ENCODE data around the gene HPCAL4. TPM values are rescaled to one million over a fixed set of nuclear protein-coding genes. Genes with fewer than 3 reads are reported as not detected.

The HPCAL4 gene
- total RNA-seq, 1 donor from 2014 or later = not detected

GRCh38 chr1:39690225-39690624 is 1.0 kb downstream of the HPCAL4 start:
- Mint-ChIP-seq H3K27me3 (ENCODE audit: unreplicated experiment) (peaks cover 75% of the 10 kb centered on the region), H3K4me1 (ENCODE audit: unreplicated experiment) (peaks cover 16% of the 10 kb centered on the region), H3K36me3 (ENCODE audit: unreplicated experiment) (no peaks in the 10 kb centered on the region), H3K4me3 (ENCODE audit: unreplicated experiment) (no peak overlapping the region), H3K27ac (ENCODE audit: unreplicated experiment) (no peak overlapping the region), H3K9me3 (ENCODE audit: unreplicated experiment) (no peaks in the 10 kb centered on the region)
- no peak for DNase-seq (ENCODE audit: extremely low spot score, unreplicated experiment)
- TF ChIP-seq CTCF (IDR thresholded peaks at IDR 0.05) = no peak

GRCh38 chr1:39689635-39690034 is 1.6 kb downstream of the HPCAL4 start:
- Mint-ChIP-seq H3K27me3 (ENCODE audit: unreplicated experiment) (peaks cover 75% of the 10 kb centered on the region), H3K36me3 (ENCODE audit: unreplicated experiment) (no peaks in the 10 kb centered on the region), H3K27ac (ENCODE audit: unreplicated experiment) (no peak overlapping the region), H3K4me3 (ENCODE audit: unreplicated experiment) (no peak overlapping the region), H3K9me3 (ENCODE audit: unreplicated experiment) (no peaks in the 10 kb centered on the region), H3K4me1 (ENCODE audit: unreplicated experiment) (peaks cover 16% of the 10 kb centered on the region)
- TF ChIP-seq CTCF (IDR thresholded peaks at IDR 0.05) = no peak
- DNase-seq (ENCODE audit: extremely low spot score, unreplicated experiment) = no peak

GRCh38 chr1:39689214-39689613 is 2.0 kb downstream of the HPCAL4 start:
- DNase-seq (ENCODE audit: extremely low spot score, unreplicated experiment) = no peak
- no peak overlapping the region for H3K27ac Mint-ChIP-seq (ENCODE audit: unreplicated experiment)
- peaks cover 16% of the 10 kb centered on the region for H3K4me1 Mint-ChIP-seq (ENCODE audit: unreplicated experiment)
- no peaks in the 10 kb centered on the region for H3K9me3 Mint-ChIP-seq (ENCODE audit: unreplicated experiment)
- H3K36me3 Mint-ChIP-seq (ENCODE audit: unreplicated experiment) = no peaks in the 10 kb centered on the region
- TF ChIP-seq CTCF (IDR thresholded peaks at IDR 0.05) = no peak
- H3K27me3 Mint-ChIP-seq (ENCODE audit: unreplicated experiment) = peaks cover 75% of the 10 kb centered on the region
- H3K4me3 Mint-ChIP-seq (ENCODE audit: unreplicated experiment) = no peak overlapping the region

- no peak for TF ChIP-seq CTCF (IDR thresholded peaks at IDR 0.05)
- DNase-seq (ENCODE audit: extremely low spot score, unreplicated experiment) = no peak
- no peak overlapping the region for H3K4me3 Mint-ChIP-seq (ENCODE audit: unreplicated experiment)
- H3K27ac Mint-ChIP-seq (ENCODE audit: unreplicated experiment) = no peak overlapping the region
- H3K4me1 Mint-ChIP-seq (ENCODE audit: unreplicated experiment) = peaks cover 16% of the 10 kb centered on the region
- no peaks in the 10 kb centered on the region for H3K36me3 Mint-ChIP-seq (ENCODE audit: unreplicated experiment)
- no peaks in the 10 kb centered on the region for H3K9me3 Mint-ChIP-seq (ENCODE audit: unreplicated experiment)
- peaks cover 72% of the 10 kb centered on the region for H3K27me3 Mint-ChIP-seq (ENCODE audit: unreplicated experiment)
These were observed 2.5 kb downstream of the HPCAL4 start for GRCh38 chr1:39688706-39689105.

- TF ChIP-seq CTCF (IDR thresholded peaks at IDR 0.05) = no peak
- Mint-ChIP-seq H3K27ac (ENCODE audit: unreplicated experiment) (no peak overlapping the region), H3K36me3 (ENCODE audit: unreplicated experiment) (no peaks in the 10 kb centered on the region), H3K27me3 (ENCODE audit: unreplicated experiment) (peaks cover 77% of the 10 kb centered on the region), H3K4me1 (ENCODE audit: unreplicated experiment) (peaks cover 11% of the 10 kb centered on the region), H3K9me3 (ENCODE audit: unreplicated experiment) (no peaks in the 10 kb centered on the region), H3K4me3 (ENCODE audit: unreplicated experiment) (no peak overlapping the region)
- DNase-seq (ENCODE audit: extremely low spot score, unreplicated experiment) = no peak
These were observed 4.0 kb downstream of the HPCAL4 start for GRCh38 chr1:39687243-39687642.
